Pancreas (tissue), 10 donors: Measurements from ENCODE around the gene LTN1. TPM values are rescaled to one million over a fixed set of nuclear protein-coding genes. Genes with fewer than 3 reads are reported as not detected.

Source experiments
- ATAC-seq, 4 donors: fragments of 200-7000 bp; cut with Tn5 transposase; one replicate each; pipeline versions ENCODE4 v1.8.0 to v1.9.1; 2020; ENCODE audit warnings: mild to moderate bottlenecking in 4 of 4, moderate library complexity in 4 of 4
- DNase-seq, 6 donors: peaks; one replicate each; pipeline ENCODE4 v3.0.0-alpha.2; 2020
- FAIRE-seq: peaks from 2 replicates; lab custom pipeline; 2012; peaks lifted over from hg19 to GRCh38; lab: Jason Lieb, UNC
- H3K27ac ChIP-seq, 4 donors: fragments of 200-600 bp; sonication (generic); 1 replicate in 3 of 4; 2 replicates in 1 of 4; pipeline versions ENCODE4 v1.5.0 to v1.8.0; 2020
- H3K27me3 ChIP-seq, 4 donors: fragments of 200-600 bp; one replicate each; pipeline ENCODE4 v1.8.0; 2021
- H3K36me3 ChIP-seq, 3 donors: fragments of 200-600 bp; sonication (generic) in 1 of 3; one replicate each; pipeline versions ENCODE4 v1.5.0 to v1.8.0; 2020 to 2021
- H3K4me1 ChIP-seq, 3 donors: fragments of 200-600 bp; one replicate each; pipeline ENCODE4 v1.8.0; 2021
- H3K4me3 ChIP-seq, 4 donors: fragments of 200-600 bp; sonication (generic) in 2 of 4; one replicate each; pipeline versions ENCODE4 v1.5.0 to v1.8.0; 2020 to 2021
- H3K9me3 ChIP-seq, 4 donors: fragments of 200-600 bp; one replicate each; pipeline ENCODE4 v1.8.0; 2021
- WGBS, 2 donors: extraction: QIAGEN DNeasy Blood & Tissue Kit; methylation state at CpG; one replicate each; pipeline ENCODE4 v1.1.7; 2013; 5-methylcytosine and 5-hydroxymethylcytosine counted together
- intact Hi-C, 3 donors: fragments of 100-400 bp; cut with DNase I; formaldehyde crosslinking; loops; one replicate each; pipeline versions ENCODE4 v1.11.1 to v1.14.2; 2022
- polyA plus RNA-seq, 2 donors: library from polyadenylated mRNA; stranded (reverse); fragments of 200-250 nt; gene quantifications; one replicate each; pipeline ENCODE4 v1.2.3, GENCODE V29; 2013
- total RNA-seq, 6 donors: library from RNA; stranded (reverse); fragmentation: NEBNext Ultra II Directional in 4 of 6; extraction: Animal tissue kit (Norgen Biotek cat#: 25700) in 4 of 6; gene quantifications; one replicate each; pipeline versions ENCODE4 v1.2.1 to v1.2.4, GENCODE V29; 2021 to 2023
- TF ChIP-seq, protein P1 (sequence below), 4 donors: fragments of 200-600 bp; sonication (generic) in 3 of 4; IDR thresholded peaks; one replicate each; pipeline versions ENCODE4 v1.5.0 to v1.8.0; 2021; ENCODE audit warnings: antibody characterized with exemption in 4 of 4
- donor health status: healthy with polysubstance abuse.
- donor health status: DM: no; HTN: no; CAD: no; lungs with moderate emphysema.
- donor health status: DM: no; HTN: no; CAD: no.
- donor health status: control.
- donor health status: control.
- donor health status: Bipolar disorder and iron deficiency.
- donor health status: DM: yes; HTN: yes; CAD: no.
- donor health status: DM: no; HTN: no; CAD: no.
- donor health status: DM: no; HTN: no; CAD: no.
- donor health status: DM: yes; HTN: yes; CAD: no.

LTN1 gene
- total and polyA plus RNA-seq, 8 donors, result 4.4 to 16.1 (median 12.1) TPM

DNA sequence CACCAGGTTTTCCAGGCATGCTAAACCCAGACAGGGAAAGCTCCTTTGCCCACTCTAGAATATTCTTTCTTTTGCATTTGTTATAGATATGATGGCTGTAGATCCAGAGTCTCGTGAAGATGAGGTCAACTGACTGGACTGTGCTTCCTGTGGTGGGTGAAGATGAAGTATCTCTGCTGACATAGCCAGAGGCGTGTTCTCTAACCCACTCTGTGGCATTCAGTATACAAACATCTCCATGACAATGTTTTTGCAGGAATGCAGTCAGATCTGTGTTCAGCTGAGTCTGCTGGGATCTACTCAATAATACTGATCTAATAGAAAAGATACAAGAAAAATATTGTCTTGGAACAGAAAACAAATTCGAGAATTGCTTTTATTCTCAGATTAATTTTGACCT, 15.1 kb upstream of the LTN1 start:
- intact Hi-C loops, result no loop called here
- Histone ChIP-seq H3K9me3 (no peaks in the 10 kb centered on the region), H3K36me3 (peaks cover 0 to 8% (median 3%) of the 10 kb centered on the region in 3 donors), H3K4me3 (no peak overlapping the region), H3K27ac (no peak overlapping the region), H3K4me1 (peaks cover 0 to 4% (median 0%) of the 10 kb centered on the region in 3 donors), H3K27me3 (no peaks in the 10 kb centered on the region)
- no peak for FAIRE-seq
- ATAC-seq, result no peak
- 82 to 86% methylated on average over 3 of the region's 3 CpGs for WGBS, 2 donors
- TF ChIP-seq, protein P1, sequence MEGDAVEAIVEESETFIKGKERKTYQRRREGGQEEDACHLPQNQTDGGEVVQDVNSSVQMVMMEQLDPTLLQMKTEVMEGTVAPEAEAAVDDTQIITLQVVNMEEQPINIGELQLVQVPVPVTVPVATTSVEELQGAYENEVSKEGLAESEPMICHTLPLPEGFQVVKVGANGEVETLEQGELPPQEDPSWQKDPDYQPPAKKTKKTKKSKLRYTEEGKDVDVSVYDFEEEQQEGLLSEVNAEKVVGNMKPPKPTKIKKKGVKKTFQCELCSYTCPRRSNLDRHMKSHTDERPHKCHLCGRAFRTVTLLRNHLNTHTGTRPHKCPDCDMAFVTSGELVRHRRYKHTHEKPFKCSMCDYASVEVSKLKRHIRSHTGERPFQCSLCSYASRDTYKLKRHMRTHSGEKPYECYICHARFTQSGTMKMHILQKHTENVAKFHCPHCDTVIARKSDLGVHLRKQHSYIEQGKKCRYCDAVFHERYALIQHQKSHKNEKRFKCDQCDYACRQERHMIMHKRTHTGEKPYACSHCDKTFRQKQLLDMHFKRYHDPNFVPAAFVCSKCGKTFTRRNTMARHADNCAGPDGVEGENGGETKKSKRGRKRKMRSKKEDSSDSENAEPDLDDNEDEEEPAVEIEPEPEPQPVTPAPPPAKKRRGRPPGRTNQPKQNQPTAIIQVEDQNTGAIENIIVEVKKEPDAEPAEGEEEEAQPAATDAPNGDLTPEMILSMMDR (IDR thresholded peaks at IDR 0.05), result no peak
- DNase-seq, result no peak

GRCh38 chr21:29007135-29007534, 14.5 kb upstream of the LTN1 start:
- Histone ChIP-seq H3K4me3 (no peak overlapping the region), H3K36me3 (peaks cover 0 to 8% (median 3%) of the 10 kb centered on the region in 3 donors), H3K27me3 (no peaks in the 10 kb centered on the region), H3K9me3 (no peaks in the 10 kb centered on the region), H3K4me1 (peaks cover 0 to 4% (median 0%) of the 10 kb centered on the region in 3 donors), H3K27ac (no peak overlapping the region)
- TF ChIP-seq, protein P1 (IDR thresholded peaks at IDR 0.05), result no peak
- WGBS, 2 donors, result 78 to 90% methylated on average over 3 of the region's 3 CpGs
- ATAC-seq (no peak), FAIRE-seq (no peak), DNase-seq (no peak)
- intact Hi-C loops, result no loop called here

DNA sequence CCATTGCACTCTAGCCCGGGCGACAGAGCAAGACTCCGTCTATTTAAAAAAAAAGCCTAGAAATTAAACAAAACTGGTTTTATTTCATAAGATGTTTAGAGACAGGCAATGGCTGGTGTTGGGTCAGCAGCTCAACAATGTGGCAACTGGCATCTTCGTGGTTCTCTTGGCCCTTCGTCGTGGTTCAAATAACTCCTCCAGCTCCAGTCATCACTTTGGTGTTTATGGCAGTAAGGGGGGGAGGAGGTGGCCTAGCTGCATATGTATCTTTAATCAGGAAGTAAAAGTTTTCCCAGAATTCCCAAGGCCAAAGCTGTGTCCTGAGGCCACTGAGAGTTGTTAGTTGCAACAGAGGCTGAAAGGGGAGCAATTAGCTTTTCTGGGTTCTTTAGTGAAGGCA, 13.0 kb upstream of the LTN1 start:
- WGBS, 2 donors, result 95 to 97% methylated on average over 6 of the region's 6 CpGs
- Histone ChIP-seq H3K36me3 (peaks cover 0 to 8% (median 3%) of the 10 kb centered on the region in 3 donors), H3K27ac (no peak overlapping the region), H3K27me3 (no peaks in the 10 kb centered on the region), H3K4me1 (peaks cover 0 to 4% (median 0%) of the 10 kb centered on the region in 3 donors), H3K9me3 (no peaks in the 10 kb centered on the region), H3K4me3 (no peak overlapping the region)
- intact Hi-C loops, result no loop called here
- FAIRE-seq (no peak), DNase-seq (no peak), ATAC-seq (no peak)
- TF ChIP-seq, protein P1 (IDR thresholded peaks at IDR 0.05), result no peak

DNA sequence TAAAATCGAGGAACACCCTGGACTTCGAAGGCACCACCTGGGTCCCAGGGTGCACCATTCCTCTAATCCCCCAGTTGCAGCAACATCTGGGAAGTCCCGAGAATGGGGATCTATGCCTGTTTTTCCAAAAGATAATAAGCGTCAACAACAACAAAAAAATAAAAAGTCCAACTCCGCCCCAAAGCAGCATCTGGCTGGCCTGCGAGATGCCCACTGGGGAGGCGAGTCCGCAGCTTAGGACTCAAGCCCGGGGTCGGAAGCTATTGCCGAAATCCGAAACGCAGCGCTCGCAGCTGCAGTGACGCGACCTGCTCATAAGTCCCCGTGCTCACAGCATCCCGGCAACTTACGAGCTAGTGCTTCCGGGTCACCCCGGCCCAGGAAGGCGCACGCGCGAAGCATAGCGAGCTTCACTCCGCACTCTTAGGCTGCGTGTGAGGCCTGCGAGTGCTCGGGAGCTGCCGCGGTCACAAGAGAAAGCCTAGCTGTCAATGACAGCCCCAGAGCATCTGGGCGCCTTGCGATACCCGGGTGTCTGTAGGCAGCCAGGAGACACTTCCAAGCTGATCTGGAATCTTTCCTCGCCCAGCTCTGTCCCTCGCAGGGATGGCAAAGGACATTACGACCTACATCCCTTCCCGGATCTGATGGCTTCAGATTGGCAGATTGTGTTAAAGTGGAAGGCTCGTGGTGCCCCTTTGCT, 9.9 kb upstream of the LTN1 start:
- H3K9me3 ChIP-seq, result no peaks in the 10 kb centered on the region
- peaks cover 0 to 4% (median 0%) of the 10 kb centered on the region in 3 donors for H3K4me1 ChIP-seq
- peak overlapping the region; percentile 34 to 57 (median 37) for H3K4me3 ChIP-seq
- intact Hi-C loops, result no loop called here
- H3K27me3 ChIP-seq, result no peaks in the 10 kb centered on the region
- ATAC-seq, result peak; percentile 100
- peak overlapping the region; percentile 67 to 94 (median 85) for H3K27ac ChIP-seq
- TF ChIP-seq, protein P1 (IDR thresholded peaks at IDR 0.05), result no peak
- DNase-seq, result peak; percentile 92 to 98 (median 94)
- H3K36me3 ChIP-seq, result peaks cover 0 to 5% (median 2%) of the 10 kb centered on the region in 3 donors
- peak; percentile 72 for FAIRE-seq
- 1% methylated on average over 41 of the region's 41 CpGs for WGBS, 2 donors

DNA sequence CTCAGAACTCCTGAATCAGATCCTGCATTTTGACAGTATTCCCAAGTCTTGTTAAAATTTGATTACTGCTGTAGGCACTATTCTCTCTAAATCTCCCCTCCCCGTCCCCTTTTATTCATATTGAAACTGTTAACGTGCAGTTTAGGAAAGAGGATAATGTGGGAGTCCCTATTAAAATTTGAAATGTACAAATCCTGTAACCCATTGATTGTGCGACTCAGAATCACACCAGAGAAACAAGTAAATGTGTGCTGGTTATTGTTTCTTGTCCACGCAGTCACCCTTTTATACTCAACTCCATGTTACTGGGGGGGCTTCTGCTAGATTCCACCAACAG, 584 bp upstream of the LTN1 start:
- no peak for ATAC-seq

More for the DNA sequence above, 584 bp upstream of the LTN1 start:
- Histone ChIP-seq H3K9me3 (no peaks in the 10 kb centered on the region), H3K27ac (peak overlapping the region; percentile 77 to 86 (median 82)), H3K4me1 (peaks cover 3 to 10% (median 8%) of the 10 kb centered on the region in 3 donors), H3K4me3 (peak overlapping the region in 3 of 4 donors; percentile 20 to 86 (median 62)), H3K27me3 (no peaks in the 10 kb centered on the region), H3K36me3 (no peaks in the 10 kb centered on the region)
- intact Hi-C loops, result no loop called here
- TF ChIP-seq, protein P1 (IDR thresholded peaks at IDR 0.05), result no peak
- WGBS, 2 donors, result 42 to 46% methylated on average over 4 of the region's 4 CpGs
- no peak for DNase-seq
- no peak for FAIRE-seq
